HG03460 (cell line): ENCODE measurements around the gene DAGLA.

Source experiments
- ATAC-seq: cut with Tn5 transposase; IDR thresholded peaks from one replicate; pipeline ENCODE4 v1.9.1; 2021; ENCODE audit not compliant: unreplicated experiment

DAGLA gene

DNA sequence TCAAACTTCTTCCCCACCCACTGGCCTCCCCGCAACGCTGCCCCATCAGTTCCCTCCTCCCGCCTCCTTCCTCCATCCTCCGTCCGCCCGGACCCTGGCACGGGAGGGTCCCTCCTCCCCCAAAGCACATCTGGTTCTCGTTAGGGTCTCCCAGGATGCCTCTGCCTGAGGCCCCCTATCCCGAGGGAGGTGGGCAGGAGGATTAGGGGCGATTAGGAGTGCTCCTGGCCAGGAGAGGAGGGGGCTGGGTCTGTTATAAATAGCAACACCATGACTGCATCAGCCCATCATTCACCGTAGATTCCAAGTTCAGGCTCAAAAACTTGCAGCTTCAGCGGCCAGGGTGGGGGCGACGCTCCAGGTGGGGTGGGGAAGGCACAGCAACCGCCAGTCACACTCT lies 82.6 kb downstream of the DAGLA start:
- no peak for ATAC-seq

DNA sequence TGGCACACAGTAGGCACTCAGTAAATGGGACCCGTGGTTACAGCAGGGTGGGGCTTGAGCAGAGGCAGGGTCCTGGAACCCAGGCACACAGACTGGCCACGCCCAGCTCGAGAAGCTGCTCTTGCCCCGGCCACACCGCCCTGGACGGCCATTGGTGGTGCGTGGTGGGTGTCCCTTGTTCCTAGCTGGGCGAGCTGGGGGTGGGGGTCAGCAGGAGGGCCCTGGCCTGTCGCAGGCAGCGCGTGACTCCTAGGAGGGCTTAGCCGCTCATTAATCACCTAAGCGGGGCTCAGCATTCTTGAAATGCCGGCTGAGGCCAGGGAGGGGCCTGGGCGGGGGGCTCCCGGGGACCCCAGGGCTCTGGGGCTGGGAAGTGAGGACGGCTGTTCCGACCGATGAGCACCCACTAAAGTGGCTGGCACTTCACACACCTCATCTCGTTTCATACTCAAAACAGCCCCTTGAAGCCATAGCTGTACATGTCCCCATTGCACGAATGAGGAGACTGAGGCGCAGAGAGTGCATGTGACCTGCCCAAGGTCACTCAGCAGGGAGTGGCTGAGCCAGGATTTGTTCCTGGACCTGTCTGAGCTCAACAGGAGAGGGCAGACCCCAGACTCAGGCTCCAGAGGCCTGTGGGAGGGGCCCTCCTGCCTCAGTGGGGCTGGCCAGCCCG lies 83.9 kb downstream of the DAGLA start:
- no peak for ATAC-seq

DNA sequence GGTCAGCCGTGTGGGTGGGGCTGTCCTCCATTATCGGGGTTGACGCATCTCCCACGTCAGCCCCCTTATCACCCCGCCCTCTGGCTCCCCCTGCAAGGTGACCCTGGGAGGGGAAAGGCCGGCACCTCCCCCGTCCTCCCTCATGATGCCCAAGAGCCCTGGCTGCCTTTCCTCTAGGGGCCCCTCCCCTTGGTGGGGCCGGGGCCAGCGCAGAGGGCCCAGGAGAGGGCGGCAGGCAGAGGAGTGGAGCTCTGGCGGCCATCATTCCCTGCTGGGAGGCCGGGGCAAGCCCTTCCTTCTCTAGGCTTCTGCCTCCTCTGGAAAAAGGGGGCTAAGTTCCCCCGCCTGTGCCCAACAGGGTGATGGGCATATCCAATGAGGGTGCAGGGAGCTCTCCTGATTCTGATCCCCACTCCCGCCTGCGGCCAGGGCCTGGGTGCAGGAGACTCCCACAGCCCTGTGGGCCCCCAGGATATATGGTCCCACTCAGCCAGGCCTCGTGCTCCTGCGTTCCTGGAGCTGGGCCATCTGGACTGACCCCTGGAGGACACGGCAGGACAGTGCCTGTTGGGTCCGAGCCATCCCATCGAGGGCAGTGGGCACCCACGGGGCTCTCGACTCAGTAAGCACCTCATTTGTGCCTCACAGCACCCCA lies 84.5 kb downstream of the DAGLA start:
- ATAC-seq: no peak

- ATAC-seq: no peak
These were observed 85.5 kb downstream of the DAGLA start for GRCh38 chr11:61765550-61766253.

DNA sequence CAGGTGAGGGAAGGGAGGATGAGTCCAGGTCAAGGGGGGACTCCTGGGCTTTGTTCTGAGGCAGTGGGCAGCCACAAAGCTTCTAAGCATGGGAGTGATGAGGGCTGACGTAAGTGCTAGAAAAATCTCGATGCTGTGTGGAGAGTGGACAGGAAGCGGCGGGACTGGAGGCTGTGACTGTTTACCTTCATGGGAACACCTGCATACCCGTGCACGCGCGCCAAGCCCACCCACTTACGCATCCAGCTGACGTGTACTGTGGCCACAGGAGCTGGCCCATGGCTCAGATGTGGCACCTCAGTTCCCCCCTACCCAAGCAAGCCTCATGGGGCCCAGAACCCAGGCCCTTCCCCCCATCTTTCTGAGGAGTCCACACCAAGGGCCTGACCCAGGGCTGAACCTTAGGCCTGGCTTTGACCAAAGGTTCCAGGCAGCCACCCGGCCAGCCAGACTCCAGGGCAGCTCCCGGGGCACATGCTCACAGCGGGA lies 86.2 kb downstream of the DAGLA start:
- no peak for ATAC-seq

DNA sequence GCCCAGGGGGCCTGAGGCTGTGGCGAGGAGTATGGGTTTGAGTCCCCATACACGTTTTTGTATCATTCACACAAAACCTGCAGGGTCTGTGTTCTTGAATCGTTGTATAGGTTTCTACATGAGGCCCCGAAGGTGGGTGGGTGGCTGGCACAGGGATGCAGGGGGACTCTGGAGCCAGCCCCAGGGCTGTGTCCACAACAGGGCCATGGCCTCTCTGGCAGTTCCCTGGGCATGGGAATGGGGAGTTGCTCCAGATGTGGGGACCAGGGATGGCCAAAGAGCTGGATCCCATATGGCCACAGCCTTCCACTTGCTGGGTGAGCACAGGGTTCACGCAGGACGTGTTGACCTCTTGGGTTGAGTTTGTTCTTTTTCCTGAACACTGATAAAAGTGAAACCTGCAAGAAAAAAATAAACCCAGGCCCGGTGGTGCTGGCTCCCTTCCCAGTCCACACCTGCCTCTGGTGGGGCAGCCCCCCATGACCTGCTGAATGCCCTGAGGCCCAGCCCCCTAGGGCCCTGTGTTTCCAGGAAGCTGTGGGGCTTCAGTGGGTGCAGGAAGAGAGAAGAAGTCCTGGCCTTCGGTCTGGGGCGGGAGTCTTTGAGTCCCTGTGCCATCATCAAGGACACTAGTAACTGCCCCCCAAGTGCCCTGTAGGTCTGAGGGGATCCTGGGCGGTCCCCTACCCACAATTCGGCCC lies 88.3 kb downstream of the DAGLA start:
- ATAC-seq: no peak

- no peak for ATAC-seq
These were observed 89.2 kb downstream of the DAGLA start for GRCh38 chr11:61769169-61769920.

- ATAC-seq: no peak
These were observed 89.9 kb downstream of the DAGLA start for GRCh38 chr11:61769946-61770683.

DNA sequence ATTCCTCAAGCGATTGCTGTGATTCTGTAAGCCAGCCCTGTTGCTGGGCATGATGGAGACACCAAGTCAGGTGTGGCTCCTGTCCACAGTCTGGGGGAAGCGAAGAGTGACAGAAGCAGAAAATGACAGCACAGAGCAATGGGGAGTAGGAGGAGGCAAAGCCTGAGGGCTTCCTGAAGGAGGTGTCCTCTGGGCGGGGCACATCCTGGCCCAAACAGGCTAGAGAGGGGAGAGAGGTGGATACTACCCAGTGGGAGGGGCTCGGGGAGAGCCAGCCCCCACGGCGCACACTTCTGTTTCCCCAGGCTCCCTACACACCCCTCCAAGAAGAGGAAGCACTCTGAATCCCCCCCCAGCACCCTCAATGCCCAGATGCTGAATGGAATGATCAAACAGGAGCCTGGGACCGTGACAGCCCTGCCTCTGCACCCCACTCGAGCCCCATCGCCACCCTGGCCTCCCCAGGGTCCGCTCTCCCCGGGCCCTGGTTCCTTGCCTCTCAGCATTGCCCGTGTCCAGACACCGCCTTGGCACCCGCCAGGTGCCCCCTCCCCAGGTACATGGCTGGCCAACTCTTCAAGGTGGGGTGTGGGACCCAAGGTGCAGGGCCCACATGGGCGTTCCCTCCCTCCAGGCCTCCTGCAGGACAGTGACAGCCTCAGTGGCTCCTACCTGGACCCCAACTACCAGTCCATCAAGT lies 91.2 kb downstream of the DAGLA start:
- ATAC-seq: no peak

DNA sequence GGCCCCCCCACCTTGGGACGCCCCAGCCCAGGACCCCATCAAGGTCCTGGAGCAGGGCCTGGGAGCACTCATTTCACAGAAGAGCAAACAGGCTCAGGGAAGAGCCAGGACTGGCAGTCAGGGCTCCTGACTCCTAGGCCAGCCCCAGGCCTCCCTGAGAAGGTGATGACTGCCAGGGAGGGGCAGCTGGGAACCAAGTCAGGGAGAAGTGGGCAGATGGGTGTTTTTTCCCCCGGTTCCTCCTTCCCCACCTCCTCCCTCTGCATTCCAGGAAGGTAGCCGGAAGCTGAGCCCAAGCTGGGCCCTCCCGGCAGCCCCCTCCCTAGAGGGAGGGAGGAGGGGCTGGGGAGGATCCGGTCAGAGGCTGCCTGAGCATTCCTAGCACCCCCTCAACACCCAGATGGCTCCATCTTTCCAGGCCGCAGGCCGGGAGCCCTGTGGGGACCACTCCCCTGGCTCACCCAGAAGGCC lies 91.8 kb downstream of the DAGLA start:
- no peak for ATAC-seq

GRCh38 chr11:61773356-61773755 lies 93.2 kb downstream of the DAGLA start:
- no peak for ATAC-seq

DNA sequence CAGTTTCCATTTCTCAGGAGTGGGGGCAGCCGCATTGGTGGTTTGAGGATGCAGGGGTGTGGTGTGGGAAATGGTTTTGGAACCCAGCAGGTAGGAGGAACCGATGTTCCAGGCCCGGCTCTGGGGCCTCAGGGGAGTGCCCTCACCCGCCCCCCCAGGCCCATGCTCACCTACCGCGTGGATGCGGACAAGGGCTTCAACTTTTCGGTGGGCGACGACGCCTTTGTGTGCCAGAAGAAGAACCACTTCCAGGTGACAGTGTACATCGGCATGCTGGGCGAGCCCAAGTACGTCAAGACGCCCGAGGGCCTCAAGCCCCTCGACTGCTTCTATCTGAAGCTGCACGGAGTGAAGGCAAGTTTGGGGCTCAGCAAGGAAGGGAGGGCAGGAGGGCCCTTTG lies 93.6 kb downstream of the DAGLA start:
- no peak for ATAC-seq

GRCh38 chr11:61774411-61774810 lies 94.2 kb downstream of the DAGLA start:
- no peak for ATAC-seq

GRCh38 chr11:61775106-61775505 lies 94.9 kb downstream of the DAGLA start:
- no peak for ATAC-seq

- no peak for ATAC-seq
These were observed 95.7 kb downstream of the DAGLA start for GRCh38 chr11:61775606-61776554.

DNA sequence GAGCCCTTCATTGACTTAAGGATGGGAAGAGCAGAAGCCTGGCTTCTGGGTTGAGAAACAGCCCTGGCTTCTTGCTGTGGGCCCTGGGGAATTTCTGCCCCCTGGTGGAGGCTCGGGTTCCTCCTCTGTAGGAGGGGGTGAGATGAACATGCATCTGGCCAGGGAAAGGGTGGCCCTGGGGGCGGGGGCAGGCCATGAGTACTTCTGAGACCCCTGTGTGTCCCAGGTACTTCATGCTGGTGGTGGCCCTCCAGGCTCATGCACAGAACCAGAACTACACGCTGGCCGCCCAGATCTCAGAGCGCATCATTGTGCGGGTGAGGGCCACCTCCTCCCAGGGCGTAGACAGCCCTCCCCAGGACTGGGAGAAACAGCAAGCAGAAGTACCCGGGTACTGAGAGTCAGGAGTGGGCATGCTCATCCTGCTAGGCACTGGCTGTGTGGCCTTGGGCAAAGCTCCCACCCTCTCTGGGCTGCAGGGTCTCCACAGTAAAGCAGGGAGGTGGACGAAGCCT lies 96.4 kb downstream of the DAGLA start:
- ATAC-seq: no peak

GRCh38 chr11:61777234-61778090 lies 97.3 kb downstream of the DAGLA start:
- no peak for ATAC-seq
